Articular chondrocyte of knee joint (primary cell): Measurements from ENCODE around the gene SUPT3H. TPM values are rescaled to one million over a fixed set of nuclear protein-coding genes. Genes with fewer than 3 reads are reported as not detected.

ENCODE experiments used
- small RNA-seq: library from RNA; depleted of rRNA; stranded (forward); fragments of <200 nt; gene quantifications from one replicate; pipeline ENCODE3, GENCODE V24; 2012
- total RNA-seq: library from RNA; depleted of rRNA; stranded (reverse); fragments of >200 nt; gene quantifications from 2 replicates; pipeline ENCODE4 v1.2.3, GENCODE V29; 2012

The SUPT3H gene
- 5.7 and 6.6 TPM in 2 replicates for total RNA-seq

DNA sequence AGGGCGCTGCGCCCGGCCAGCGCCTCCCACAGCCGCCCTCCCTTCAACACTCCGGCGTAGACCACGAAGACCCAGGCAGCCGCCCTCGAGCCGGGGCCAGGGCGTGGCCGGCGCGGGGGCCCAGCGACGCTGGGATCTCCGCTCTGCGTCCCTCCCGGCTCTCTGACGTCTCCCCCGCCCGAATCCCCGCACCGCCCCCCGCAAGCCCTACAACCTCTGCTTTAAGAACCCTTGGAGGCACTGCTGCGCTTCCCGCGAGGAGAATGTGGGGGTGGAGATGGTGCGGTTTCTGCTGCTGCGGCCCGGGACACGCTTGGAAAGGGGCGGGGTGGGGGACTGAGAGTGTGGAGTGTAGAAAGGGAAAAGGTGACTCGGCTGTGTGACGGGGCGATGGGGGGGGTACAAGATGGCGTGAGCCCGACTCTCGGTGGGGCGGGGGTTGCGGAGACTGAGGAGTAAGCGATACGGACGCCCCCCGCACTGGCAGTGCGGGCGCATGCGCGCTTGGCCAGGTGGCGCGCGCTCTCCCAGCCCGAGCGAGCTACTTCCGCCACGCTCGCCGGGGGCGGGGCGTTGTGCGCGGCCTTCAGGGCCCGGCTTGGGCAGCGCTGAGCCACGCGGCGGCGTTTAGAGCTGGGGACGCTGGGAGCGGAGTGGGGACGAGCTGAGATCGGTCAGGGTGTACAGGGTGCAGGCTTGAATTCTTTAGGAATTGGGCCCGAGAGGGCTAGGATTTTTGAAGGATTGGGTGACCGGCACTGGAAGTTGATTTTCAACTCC is at the start of gene SUPT3H:
TSS of gene SUPT3H (minus strand) at position 381 of the 780 bp plus-strand sequence.

DNA sequence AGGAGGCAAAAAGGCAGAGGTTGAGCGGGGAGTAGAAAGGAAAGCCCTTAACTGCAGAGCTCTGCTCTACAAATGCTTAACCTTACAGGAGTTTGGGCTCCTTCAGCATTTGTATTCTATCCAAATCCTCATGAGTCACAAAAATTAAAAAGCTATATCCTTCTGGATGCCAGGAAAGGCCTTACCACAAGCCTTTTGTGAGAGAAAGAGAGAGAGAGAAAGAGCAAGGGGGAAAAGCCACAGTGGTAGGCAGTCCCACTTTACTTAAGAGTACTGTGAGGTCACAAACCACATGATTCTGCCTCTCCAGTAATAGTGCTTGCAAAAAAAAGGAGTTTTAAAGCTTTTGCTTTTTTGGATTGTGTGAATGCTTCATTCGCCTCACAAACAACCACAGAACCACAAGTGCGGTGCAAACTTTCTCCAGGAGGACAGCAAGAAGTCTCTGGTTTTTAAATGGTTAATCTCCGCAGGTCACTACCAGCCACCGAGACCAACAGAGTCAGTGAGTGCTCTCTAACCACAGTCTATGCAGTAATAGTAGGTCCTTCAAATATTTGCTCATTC is 49.7 kb downstream of the SUPT3H start, which contains the start of gene RUNX2:
TSS of gene RUNX2 (plus strand) at position 375 of the 567 bp plus-strand sequence. CDS start 397 bp downstream, outside the sequence.

Small RNAs within 50 kb of the gene (small RNA-seq; reads per million reads assigned to genes)
- not detected for gene MIR586

Other genes starting within 250 kb of the SUPT3H start
- gene RUNX2, start 49.6 kb downstream of the SUPT3H start, total RNA-seq = 0.91 and 1.1 TPM in 2 replicates